NCI-H748 treated with DMSO at 0.1 percent for 48 hours (cell line): ENCODE data around the gene SIDT1.

Source experiments
- DNase-seq: peaks from one replicate; lab custom pipeline; 2025; lab: John Stamatoyannopoulos, UW

Gene SIDT1

DNA sequence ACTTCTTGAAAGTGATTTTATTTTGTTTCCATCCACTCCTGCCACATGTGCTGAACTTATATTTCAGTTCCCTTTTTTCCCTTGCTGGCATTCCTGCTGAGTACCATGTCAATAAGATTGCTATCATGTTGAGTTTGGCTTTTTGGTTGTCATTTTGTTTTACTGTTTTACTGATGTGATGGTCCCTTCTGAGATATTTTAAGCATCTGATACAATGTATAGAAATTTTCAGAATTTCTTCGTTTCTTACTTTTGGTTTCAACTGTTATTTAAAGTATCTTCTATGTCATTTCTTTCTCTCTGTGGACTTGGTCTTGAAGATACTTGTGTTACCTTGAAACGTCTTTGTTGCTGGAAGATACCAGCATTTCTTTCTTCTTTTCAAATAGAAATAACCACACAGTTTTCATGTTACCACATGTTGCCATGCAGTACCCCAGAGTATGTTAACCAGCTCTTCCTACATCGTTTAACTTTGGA is 14.1 kb downstream of the SIDT1 start:
- no peak for DNase-seq

DNA sequence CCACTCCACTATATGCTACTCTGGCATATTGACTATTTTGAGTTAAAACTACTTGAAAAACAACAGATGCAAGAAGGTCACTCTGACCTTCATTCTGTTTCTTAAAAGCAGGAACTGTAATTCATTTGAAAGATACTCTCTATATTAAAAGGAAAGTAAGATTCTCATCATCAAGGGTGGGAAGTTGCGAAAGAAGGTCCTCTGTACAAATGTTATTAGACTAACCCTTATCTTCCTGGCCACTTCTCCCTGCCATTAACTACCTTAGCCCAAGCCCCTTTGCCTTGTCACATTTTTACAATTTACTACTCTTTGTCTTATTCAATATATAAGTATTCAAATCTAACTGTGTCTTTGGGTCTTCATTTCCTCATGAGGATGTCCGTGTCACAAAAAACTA is 16.1 kb downstream of the SIDT1 start:
- no peak for DNase-seq

DNA sequence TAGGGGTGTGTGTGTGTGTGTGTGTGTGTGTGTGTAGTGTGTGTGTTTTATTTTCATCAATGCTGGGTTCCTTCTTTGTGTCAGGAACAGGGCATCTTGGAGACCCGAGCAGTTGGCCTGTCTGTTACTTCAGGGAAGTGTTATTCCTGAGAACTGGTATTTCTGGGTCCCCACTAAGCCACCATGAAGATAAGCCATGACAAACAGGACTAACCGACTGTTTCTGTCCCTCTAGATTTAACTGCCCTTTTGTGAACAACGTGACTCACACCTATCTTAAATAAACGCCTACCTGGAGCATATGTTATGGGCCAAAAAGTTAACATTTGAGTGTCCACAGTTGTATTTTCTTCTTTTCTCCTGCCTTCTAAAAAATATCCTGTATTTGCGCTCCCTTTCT is 19.5 kb downstream of the SIDT1 start:
- no peak for DNase-seq

DNA sequence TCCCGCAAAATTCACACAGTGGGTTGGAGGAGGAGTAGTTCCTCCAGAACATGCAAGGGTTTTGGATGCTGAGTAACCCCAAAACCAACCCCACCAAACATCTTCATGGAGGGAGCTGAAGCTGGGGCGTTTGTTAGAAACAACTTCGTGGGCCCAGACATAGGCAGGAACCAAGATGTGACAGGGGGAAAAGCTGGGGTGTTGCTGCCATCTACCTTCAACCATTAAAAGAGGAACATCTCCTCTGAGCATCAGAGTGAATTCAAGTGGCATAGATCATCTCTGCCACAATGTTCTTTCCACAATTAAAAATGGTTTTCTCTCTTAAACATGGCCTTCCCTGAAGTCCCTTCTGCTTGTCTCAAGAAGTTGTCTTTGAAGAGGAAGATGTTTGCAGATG is 20.5 kb downstream of the SIDT1 start:
- no peak for DNase-seq

DNA sequence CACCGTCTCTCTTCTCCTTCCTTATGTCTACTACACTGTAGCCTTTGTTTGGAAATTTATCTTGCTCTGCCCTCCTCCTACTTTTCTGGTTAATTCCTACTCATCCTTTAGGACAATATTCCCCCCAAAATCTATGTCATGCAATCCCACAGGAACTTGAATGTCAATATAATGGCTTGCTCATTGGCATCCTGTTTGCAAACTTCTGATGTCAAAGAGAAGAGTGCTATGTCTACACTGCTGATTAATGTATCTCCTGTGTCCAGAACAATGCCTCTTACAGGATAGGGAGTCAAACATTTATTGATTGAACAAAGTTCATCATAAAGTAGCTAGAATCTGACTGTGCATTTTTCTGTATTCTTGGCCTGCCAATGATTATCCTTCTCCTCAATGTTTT is 22.8 kb downstream of the SIDT1 start:
- DNase-seq, result no peak

GRCh38 chr3:113556316-113556945 is 24.1 kb downstream of the SIDT1 start:
- no peak for DNase-seq

- DNase-seq, result no peak
These were observed 24.6 kb downstream of the SIDT1 start for GRCh38 chr3:113556946-113557335.

DNA sequence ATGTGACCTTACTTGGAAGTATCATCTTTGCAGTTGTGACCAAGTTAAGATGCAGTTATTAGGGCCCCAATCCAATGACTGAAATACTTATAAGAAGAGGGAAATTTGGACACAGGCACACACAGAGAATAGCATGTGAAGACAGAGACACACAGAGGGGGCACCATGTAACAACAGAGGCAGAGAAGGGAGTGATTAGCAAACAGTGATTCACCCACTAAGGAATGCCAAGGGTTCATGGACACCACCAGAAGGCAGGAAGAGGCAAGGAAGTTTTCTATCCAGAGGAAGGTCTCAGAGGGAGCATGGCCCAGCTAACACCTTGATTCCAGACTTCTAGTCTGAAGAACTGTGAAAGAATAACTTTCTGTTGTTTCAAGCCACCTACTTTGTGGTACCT is 25.0 kb downstream of the SIDT1 start:
- no peak for DNase-seq

DNA sequence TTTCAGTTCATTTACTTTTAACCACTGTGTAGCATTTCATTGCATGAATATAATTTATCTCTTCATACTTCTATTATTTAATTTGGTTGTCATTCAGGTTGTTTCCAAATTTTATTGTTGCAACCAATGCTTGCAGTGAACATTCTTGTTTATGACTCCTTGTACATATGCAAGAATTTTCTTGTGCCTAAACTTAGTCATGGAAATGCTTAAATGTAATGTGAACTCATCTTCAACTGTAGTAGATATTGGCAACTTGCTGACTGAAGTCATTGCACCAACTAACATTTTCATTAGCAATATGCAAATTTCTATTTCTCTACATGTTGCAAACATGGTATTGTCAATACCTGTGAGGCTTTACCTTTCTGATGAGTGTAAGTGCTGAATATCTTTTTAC is 26.7 kb downstream of the SIDT1 start:
- no peak for DNase-seq

DNA sequence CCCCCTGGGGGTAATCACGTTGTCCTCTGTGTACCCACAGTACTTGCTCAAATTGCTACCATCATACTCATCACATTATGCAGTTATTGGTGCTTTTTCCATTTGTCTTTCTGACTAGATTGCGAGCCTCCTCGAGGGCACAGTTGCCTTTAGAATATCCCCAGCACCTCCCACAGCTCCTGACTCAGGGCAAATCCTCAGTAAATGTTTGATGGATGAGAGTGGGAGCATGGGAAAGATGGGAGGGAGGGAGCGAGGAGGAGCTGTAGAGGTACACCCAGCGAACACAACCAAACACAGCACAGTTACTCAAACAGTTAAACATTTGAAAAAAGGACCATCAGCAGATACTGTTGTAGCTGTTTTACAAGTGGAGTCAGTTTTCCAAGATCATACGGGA is 27.9 kb downstream of the SIDT1 start:
- DNase-seq, result no peak

GRCh38 chr3:113560831-113561623 is 28.7 kb downstream of the SIDT1 start:
- no peak for DNase-seq

DNA sequence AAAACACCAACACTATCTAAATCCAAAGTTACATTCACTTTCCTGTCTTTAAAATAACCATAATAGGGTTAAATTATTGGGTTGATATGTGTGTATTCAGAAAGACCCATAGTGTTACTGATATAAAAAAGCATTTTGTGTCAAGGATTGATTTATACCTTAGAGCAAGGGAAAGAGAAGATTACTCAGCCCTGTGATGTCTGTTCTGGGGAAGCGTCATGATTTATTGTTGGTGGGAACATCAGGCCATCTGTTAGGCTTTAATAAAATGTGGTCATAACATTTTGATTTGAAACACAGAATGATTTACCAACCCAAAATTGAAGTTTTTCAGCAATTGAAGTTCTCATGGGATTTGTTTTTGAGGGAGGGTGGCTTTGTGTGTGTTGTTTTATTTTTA is 33.2 kb downstream of the SIDT1 start:
- no peak for DNase-seq

DNA sequence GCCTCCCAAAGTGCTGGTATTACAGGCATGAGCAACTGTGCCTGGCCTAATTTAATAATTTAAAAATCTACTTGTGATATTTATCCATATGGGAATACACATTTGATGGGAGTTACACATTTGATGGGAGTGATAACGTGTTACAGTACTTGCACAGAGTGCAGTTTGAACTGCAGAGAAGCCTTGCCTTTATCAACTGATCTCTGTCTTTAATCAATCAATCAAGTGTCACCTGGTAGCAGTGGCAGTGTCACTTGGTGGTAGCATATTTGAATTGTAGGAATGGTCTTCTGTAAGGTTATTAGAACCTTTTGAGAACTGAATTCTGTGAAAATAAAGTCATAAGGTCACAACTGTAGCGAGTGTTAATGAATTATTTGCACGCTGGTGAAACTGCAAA is 37.8 kb downstream of the SIDT1 start:
- no peak for DNase-seq

DNA sequence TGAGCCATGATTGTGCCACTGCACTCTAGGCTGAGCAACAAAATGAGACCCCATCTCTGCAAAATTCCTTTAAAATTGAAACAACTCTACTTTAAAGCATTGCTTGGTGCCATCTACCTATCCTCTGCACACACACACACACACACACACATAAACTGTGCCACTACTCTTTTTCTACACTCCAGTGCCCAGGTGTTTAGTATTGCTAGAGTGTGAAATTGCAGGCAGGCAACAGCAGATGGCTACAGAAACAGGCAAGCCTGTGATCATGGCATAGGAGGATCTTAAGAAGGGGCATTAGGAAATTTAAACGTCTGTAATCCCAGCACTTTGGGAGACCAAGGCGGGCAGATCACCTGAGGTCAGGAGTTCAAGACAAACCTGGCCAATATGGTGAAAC is 39.0 kb downstream of the SIDT1 start:
- DNase-seq, result no peak

GRCh38 chr3:113573728-113574127 is 41.4 kb downstream of the SIDT1 start:
- DNase-seq, result no peak

GRCh38 chr3:113574213-113574612 is 41.9 kb downstream of the SIDT1 start:
- DNase-seq, result peak; percentile 40

DNA sequence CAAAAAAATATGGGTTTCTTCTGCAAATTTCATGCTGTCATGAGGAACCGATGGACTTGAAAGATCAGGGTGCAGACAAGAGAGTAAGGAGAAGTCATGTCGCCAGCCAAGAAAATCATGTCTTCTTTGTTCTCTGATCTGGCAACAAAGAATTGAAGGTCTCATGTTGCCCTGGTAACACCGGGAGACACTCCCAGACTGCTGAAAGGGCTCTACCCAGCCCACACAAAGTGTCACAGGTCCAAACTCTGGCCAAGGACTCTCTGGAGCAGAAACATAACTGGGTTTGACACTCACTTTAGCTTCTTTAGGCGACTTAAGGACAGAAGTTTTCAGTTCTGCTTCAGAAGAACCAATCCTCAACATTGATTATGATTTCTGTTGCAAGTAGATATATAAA is 42.9 kb downstream of the SIDT1 start:
- DNase-seq, result peak; percentile 9

- DNase-seq, result no peak
These were observed 52.9 kb downstream of the SIDT1 start for GRCh38 chr3:113585228-113585627.

DNA sequence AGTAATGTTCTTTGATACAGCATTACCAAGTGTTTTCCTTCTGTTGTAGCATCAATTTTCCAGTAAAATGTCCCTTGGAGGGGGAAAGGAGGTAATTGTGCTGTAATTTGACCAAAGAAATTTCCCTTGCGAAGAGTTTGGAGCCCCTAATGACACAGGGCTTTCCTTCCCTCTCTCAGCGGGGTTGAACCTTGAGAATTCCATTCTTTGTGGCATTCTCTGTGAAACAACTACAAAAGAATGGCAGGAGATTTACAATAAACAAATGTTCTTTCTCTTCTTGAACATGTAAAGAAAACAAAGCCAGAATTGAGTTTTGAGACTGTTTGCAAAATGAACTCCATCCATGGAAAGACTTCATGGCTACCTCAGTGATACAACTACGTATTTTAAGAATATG is 53.4 kb downstream of the SIDT1 start:
- DNase-seq, result no peak

GRCh38 chr3:113588806-113589205 is 56.5 kb downstream of the SIDT1 start:
- no peak for DNase-seq

DNA sequence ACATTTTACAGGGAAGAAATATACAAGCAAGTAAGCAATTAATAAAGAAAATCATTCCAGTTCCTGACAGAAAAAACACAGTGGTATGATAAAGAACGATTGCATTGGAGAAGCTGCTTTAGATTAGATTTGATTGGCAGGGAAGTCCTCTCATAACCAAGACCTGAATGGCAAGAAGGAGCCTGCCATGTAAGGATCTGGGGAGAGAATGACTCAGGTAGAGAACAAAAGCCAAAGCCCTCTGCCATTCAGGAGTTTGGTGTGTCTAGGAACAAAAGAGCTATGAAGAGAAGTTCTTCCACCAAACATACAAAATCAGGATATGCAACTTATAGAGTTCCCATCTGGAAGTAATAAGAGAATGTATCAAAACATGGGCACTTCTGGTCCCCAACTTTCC is 57.6 kb downstream of the SIDT1 start:
- no peak for DNase-seq

- DNase-seq, result no peak
These were observed 58.6 kb downstream of the SIDT1 start for GRCh38 chr3:113590983-113591382.

GRCh38 chr3:113594066-113594465 is 61.7 kb downstream of the SIDT1 start:
- no peak for DNase-seq
